IPS DF 4.7 (cell line): Measurements from ENCODE around the gene NFATC3.

Experiments
- DNase-seq: peaks from one replicate; pipeline ENCODE4 v3.0.0-alpha.2; 2013; ENCODE audit warnings: low spot score; ENCODE audit errors: extremely low read depth

NFATC3 gene

GRCh38 chr16:68186877-68187276 is 101.7 kb downstream of the NFATC3 start:
- DNase-seq = no peak

DNA sequence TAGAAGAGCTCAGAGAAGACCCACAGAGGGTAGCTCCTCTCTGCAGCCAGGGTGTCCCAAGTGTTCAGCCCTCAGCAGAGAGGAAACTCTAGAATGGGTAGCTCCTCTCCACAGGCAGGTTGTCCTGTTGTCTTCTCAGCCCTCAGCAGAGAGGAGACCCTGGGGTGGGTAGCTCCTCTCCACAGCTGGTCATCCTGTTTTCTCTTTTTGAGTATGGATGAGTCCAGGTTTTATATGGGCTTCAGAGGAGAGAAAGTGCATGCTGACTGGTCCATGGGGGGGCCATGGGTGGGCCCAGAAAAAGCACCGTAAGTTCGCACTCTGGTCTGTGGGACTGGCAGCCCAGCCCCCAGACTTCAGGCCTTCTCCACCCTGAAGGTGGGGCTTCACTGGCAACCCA is 102.3 kb downstream of the NFATC3 start:
- no peak for DNase-seq

DNA sequence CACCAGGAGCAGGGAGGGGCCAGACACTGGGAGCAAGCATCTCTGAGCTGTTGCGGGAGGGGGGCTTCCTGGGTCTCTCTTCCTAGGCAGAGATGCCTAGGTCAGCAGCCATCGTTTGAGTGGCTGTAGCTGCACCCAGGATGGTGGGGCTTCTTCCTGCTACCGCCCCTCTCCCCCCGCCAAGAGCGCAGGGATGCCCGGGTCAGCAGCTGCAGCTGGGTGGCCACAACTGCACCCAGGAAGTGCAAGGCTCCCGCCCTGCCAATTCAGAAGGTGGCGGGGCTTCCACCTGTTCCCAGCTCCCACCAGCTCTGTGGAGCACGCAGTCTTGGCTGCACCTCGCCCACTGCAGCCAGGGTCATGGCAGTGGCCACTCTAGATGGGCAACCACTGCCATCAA is 103.0 kb downstream of the NFATC3 start:
- DNase-seq = no peak

GRCh38 chr16:68190081-68190480 is 104.9 kb downstream of the NFATC3 start:
- no peak for DNase-seq

GRCh38 chr16:68190736-68191510 is 105.8 kb downstream of the NFATC3 start:
- no peak for DNase-seq

DNA sequence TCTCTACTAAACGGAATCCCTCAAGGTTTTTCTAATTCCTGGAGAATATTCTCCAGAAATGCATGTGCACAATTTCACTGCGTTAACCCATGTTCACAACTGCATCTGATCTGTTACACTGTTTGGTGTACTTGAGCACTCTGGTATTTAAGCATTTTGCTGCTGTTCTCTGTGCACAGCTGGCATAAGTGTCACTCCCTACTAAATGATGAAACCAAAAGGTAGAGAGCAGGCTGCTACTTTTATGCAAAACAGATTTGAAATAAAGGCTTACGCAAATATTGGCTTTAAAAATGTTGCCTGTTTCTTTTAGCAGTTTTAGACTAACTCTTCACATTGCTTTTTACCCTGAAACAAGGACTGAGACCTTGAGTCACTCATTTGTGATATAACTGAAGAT is 109.1 kb downstream of the NFATC3 start:
- no peak for DNase-seq

DNA sequence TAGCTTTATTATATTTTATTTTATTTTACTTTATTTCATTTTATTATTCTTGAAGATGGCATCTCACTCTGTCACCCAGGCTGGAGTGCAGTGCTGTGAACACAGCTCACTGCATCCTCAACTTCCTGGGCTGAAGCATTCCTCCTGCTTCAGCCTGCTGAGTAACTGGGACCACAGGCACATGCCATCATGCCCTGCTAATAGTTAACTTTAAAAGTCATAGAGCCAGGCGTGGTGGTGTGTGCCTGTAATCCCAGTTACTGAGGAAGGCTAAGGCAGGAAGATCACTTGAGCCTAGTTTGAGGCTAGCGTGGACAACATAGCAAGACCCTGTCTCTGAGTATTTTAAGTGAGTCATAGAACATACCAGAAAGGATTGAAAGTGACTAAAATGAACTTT is 112.1 kb downstream of the NFATC3 start:
- no peak for DNase-seq

DNA sequence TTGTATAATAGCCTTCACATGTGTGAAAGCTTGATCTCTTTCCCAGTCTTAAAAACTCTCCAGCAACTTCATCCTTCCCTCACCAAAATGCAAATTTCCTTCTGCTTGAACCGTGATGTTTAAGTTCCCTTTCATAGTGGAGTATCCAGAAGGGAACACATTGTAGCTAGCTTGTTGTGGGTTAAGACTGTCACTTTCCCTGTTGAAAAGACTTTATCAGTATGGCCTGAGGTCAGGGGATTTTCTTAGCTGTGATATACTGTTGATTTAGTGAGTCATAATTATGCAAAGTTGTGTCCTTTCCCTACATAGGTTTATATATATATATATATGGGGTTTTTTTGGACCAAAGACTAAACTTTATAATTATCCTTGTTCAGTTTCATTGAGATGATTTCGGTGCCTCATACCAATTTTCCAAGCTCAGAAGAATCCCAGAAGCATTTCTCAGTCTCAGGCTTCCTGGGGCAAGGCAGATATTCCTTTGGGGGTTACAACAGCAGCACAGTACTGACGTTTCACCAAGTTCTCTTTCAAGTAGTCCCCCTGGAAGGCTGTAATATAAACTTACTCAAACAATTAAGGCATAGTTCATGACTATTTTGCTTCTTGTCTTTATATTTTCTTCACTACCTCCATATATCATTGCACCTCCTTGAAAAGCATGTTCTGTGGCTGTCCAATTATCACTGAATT is 115.1 kb downstream of the NFATC3 start:
- no peak for DNase-seq

DNA sequence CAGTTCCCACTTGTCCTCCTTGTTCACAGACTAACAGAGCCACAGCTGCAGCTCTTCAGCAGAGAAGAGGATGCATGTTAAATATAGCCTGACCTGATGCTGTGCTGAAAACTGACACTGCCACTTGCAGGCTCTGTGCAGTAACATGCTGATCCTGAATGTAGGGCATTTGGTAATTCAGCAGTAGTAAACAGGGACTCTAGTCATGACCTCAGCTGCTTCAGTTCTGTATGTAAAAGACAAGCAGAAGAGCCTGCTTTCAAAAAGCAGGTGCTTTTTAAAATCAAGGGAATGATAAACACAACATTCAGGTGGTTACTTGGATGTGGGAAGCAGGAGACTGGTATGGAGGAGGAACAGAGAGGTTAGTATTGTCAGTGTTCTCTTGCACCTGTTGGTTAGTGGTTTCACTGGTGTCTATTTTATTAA is 116.9 kb downstream of the NFATC3 start:
- no peak for DNase-seq

DNA sequence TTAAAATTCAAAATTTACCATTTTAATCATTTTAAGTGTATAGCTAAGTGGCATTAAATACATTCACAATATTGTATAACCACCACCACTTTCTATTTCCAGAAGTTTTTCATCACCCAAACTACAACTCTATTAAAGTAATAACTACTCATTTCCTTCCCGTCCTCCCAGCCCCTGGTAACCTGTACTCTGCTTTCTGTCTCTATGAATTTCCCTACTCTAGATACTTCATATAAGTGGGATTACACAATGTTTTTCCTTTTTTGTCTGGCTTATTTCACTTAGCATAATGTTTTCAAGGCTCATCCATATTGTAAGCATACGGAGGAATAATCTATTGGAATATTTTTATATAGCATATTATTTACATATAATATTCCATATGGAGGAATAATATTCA is 121.1 kb downstream of the NFATC3 start:
- no peak for DNase-seq

- no peak for DNase-seq
Observed at GRCh38 chr16:68214726-68215125, 129.6 kb downstream of the NFATC3 start.

DNA sequence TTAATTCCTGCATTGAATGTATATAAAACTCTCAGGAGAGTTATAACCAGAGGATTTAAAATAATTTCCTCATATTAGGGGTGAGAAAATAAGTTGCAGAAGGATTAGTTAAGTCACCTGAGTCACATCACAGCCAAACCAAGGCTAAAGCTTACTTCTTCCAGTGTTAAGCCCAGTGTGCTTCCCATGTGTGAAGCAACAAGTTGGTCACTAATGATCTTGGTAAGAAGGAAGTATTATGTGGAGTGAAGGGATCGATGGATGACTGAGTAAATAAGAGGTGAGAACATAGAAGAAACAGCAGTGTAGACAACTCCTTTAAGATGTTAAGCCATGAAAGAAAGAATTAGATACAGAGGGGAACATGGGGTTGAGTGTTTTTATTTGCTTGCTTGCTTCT is 130.1 kb downstream of the NFATC3 start:
- DNase-seq = no peak

- DNase-seq = no peak
Observed at GRCh38 chr16:68216240-68216639, 131.1 kb downstream of the NFATC3 start.

- no peak for DNase-seq
Observed at GRCh38 chr16:68217506-68217905, 132.3 kb downstream of the NFATC3 start.

DNA sequence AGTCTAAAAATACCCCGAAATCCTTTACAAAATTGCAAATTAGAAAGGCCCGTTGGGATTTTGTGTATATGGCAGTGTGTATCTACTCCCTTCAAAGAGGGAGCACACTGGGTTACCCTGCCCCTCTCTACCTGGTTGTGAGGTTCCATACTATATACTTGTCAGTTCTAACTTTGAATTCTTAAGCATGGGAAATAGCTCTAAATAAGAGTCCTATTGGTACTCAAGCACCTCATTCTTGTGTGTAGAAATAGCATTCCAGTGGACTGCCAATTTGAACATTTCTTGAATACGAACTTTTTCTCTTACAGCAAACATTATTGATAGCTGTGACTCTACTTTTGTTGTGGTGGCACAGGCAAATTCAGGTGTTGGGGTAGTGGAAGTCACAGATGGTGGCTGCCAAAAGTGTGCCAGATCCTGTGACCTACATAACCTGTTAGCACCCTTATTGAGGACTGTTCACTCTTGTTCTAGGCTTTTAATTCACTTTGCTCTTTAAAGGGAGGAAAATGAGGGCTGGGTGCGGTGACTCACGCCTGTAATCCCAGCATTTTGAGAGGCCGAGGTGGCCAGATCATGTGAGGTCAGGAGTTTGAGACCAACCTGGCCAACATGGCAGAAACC is 134.7 kb downstream of the NFATC3 start:
- no peak for DNase-seq

GRCh38 chr16:68223072-68223471 is 137.9 kb downstream of the NFATC3 start:
- DNase-seq = no peak

DNA sequence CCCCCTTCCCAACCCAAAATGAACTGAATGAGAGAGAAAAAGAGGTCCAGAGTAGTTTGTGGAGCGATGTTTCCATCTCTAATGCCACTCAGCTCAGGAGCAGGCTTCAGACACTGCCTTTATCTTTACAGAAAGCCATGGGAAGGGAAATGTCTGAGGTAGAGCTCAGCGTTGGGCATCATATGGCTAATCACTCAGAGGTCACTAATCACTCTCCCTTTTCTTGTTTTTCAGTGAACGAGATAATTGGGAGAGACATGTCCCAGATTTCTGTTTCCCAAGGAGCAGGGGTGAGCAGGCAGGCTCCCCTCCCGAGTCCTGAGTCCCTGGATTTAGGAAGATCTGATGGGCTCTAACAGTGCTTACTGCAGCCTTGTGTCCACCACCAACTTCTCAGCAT is 140.9 kb downstream of the NFATC3 start:
- no peak for DNase-seq

DNA sequence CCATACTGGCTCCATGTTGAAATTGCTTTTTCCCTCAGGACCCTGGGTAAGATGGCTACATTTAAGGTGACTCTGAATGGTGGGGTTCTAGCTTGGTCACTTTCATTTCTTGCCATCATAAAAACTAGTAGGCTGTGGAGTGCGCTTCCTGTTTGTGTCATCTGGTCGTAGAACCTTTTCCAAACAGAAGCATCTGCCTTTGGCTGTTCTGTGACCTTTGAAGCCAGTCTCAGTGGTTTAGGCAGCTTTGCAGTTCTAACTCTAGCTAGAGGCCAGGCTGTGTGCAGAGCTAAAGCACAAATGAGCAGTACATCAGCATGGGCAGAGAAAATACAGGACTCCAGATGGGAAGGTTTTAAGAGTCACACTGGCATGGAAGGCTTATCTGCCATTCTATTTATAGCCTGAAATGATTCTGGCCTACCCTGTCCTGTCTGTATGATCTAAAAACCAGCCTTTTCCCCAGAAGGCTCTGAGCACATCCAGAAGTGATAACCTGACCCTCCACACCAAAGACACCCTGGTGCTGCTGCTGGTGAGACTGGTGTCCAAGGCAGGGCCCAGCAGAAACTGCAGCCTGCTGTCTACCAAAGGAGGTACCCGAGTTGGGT is 142.1 kb downstream of the NFATC3 start:
- no peak for DNase-seq

DNA sequence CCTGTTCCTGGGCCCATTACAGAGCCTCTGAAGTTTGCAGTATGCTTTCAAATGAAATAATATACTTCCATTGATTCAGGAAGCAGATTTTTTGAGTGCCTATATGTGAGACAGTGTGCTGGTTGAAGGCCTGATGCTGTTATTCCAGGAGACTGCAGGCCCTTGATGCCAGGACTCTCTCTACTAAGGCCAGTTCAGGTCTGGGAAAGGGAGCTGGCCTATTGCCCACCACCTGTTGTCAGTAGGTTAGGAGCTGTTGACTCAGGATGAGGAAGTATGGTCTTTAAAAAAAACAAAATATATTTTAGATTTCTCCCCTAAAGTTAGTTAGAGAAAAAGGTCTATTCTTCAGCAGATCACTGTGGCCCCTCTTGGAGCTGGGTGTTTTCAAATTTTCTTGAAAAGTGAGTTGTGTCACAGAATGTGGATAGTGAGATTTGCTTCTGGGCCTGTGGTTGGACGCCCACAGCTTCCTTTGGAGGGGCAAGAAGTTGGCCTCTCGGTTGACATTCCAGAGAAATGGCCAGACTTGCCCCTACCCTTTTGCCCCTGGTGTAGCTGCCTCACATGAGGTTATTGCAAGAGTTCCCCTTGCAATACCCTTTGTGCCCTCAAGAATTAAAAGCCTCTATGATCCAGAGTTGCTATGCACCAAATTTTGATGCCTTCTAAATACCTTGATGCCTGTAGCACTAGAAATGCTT is 142.8 kb downstream of the NFATC3 start:
- no peak for DNase-seq

DNA sequence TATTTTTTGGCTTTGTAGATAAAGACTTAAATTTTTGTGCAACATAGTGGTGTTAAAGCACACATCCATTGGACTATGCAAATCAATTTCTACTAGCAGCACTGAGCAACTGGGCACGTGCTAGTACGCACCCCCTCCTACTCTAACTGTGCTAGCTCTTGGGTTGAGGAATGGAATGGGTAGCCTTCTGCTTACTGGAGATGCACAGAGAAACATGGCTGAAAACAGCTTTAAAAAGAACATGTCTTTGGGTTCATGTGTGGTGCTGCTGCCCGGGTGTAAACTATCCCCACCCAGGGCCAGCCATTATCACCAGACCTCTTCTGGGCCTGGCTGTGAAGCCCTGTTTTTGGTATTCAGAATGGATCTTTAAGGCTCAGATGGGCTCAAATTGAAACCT is 143.5 kb downstream of the NFATC3 start:
- DNase-seq = no peak

- no peak for DNase-seq
Observed at GRCh38 chr16:68229431-68230175, 144.4 kb downstream of the NFATC3 start.
